ENCODE data around the gene ZDHHC13.

DNA sequence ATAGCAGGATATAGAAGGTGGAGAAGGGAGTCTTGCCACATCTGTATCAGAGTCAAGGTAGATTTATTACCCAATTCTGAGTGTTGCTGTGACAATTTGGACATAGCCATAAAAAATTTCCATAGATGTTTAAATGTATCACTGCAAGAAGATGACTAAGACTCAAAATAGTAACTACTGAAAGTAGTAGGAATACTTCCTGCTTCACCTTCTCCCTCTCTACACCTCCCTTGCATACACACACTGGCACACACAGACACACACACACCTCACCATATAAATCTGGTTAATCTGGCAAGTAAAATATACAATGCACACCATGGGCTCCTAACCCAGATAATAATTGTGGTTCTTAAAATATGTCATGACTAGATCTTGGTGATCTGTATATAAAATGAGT is 5.2 kb upstream of the ZDHHC13 start:
- TF ChIP-seq, protein P1, sequence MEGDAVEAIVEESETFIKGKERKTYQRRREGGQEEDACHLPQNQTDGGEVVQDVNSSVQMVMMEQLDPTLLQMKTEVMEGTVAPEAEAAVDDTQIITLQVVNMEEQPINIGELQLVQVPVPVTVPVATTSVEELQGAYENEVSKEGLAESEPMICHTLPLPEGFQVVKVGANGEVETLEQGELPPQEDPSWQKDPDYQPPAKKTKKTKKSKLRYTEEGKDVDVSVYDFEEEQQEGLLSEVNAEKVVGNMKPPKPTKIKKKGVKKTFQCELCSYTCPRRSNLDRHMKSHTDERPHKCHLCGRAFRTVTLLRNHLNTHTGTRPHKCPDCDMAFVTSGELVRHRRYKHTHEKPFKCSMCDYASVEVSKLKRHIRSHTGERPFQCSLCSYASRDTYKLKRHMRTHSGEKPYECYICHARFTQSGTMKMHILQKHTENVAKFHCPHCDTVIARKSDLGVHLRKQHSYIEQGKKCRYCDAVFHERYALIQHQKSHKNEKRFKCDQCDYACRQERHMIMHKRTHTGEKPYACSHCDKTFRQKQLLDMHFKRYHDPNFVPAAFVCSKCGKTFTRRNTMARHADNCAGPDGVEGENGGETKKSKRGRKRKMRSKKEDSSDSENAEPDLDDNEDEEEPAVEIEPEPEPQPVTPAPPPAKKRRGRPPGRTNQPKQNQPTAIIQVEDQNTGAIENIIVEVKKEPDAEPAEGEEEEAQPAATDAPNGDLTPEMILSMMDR (IDR thresholded peaks at IDR 0.05) = no peak
- no peak for TF ChIP-seq POLR2A (IDR thresholded peaks at IDR 0.05)
